D721Med (cell line): ENCODE data around the gene MAT2A.

Experiments used
- DNase-seq: peaks from one replicate; pipeline ENCODE4 v3.0.0; 2011; ENCODE audit warnings: low spot score; ENCODE audit not compliant: insufficient read length
- FAIRE-seq: peaks from 2 replicates; lab custom pipeline; 2011; peaks lifted over from hg19 to GRCh38; lab: Jason Lieb, UNC
- CTCF ChIP-seq: IDR thresholded peaks from 2 replicates; pipeline ENCODE4 v1.5.1; 2012; ENCODE audit warnings: mild to moderate bottlenecking, control low read depth; ENCODE audit not compliant: insufficient read depth; ENCODE audit errors: missing control alignments

Gene MAT2A

GRCh38 chr2:85503168-85503850, 35.7 kb upstream of the MAT2A start:
- no peak for TF ChIP-seq CTCF
- FAIRE-seq (no peak), DNase-seq (no peak)

- TF ChIP-seq CTCF, result no peak
- FAIRE-seq (no peak), DNase-seq (no peak)
Observed at GRCh38 chr2:85503851-85504777, 34.9 kb upstream of the MAT2A start.

GRCh38 chr2:85504778-85505261, 34.1 kb upstream of the MAT2A start:
- FAIRE-seq, result no peak
- TF ChIP-seq CTCF, result no peak
- DNase-seq, result no peak

- FAIRE-seq (no peak), DNase-seq (no peak)
- TF ChIP-seq CTCF, result no peak
Observed at GRCh38 chr2:85505551-85506238, 33.3 kb upstream of the MAT2A start.

- no peak for TF ChIP-seq CTCF
- no peak for FAIRE-seq
- no peak for DNase-seq
Observed at GRCh38 chr2:85506768-85507181, 32.2 kb upstream of the MAT2A start.

- TF ChIP-seq CTCF, result no peak
- no peak for DNase-seq
- FAIRE-seq, result no peak
Observed at GRCh38 chr2:85511008-85511811, 27.8 kb upstream of the MAT2A start.
